M059J (cell line): ENCODE data around the gene ORAI3. TPM values are rescaled to one million over a fixed set of nuclear protein-coding genes. Genes with fewer than 3 reads are reported as not detected.
"Not testable (repeated sequence)": the region's sequence is repeated elsewhere in the genome, so short reads cannot be mapped to it uniquely, and the experiment has no call there.

Experiments used
- DNase-seq: peaks from one replicate; pipeline ENCODE4 v3.0.0-alpha.2; 2012; ENCODE audit warnings: low read depth
- total RNA-seq: library from RNA; depleted of rRNA; stranded (reverse); fragments of >200 nt; shearing (Covaris generic); gene quantifications from 2 replicates; pipeline ENCODE4 v1.2.3, GENCODE V29; 2014

ORAI3 gene
- total RNA-seq, 1 experiment from 2014 or later = 58.5 TPM

DNA sequence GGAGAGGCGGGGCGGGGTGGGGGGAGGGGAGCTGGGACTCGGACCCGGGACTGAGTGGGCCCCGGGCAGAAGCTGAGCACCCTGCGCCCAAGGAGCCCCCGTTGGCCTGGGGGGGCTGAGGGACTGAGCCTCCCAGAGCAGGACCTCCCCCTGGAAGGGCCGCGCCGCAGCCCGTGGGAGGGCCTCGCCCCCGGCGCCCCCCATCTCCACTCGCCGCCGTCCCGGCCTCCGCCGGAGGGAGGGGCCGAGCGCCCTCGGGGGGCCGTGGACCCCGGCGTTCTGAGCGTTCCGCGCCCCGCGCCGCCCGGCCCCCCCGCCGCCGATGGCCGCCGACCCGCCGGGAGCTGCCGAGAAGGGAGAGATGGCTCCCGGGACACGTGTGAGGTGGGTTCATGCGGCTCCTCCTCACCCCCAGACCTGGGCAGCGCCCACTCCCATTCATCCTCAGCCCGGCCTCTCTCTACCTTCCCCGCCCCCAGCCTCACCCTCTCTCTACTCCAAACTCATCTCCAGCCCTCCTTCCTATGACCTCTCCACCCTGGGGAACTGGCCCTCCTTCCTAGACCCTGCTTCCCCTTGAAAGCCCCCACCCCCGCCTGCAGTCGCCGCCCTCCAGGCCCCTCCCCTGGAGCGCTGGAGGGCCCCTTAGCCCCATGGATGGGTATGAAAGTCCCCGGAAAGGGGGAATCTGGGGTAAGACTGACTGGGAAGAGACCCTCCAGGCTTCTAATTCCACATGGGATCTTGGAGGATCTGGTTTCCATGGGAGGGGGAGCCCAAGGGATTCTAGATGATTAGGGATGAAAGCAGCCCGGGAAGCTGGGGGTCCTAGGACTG lies 24.6 kb upstream of the ORAI3 start:
- DNase-seq = no peak

GRCh38 chr16:30924913-30925631 lies 23.8 kb upstream of the ORAI3 start:
- DNase-seq = no peak

DNA sequence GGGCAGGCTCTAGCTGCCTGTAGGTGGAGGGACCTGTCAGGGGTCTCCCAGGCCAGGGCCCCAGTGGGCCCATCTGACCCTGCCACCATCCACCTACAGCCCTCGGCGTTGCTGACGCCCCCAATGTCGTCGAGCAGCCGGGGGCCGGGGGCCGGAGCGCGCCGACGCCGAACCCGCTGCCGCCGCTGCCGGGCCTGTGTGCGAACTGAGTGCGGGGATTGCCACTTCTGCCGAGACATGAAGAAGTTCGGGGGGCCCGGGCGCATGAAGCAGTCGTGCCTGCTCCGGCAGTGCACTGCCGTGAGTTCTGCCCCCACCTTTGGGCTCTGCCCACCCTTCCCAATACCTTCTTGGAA lies 23.3 kb upstream of the ORAI3 start:
- no peak for DNase-seq

DNA sequence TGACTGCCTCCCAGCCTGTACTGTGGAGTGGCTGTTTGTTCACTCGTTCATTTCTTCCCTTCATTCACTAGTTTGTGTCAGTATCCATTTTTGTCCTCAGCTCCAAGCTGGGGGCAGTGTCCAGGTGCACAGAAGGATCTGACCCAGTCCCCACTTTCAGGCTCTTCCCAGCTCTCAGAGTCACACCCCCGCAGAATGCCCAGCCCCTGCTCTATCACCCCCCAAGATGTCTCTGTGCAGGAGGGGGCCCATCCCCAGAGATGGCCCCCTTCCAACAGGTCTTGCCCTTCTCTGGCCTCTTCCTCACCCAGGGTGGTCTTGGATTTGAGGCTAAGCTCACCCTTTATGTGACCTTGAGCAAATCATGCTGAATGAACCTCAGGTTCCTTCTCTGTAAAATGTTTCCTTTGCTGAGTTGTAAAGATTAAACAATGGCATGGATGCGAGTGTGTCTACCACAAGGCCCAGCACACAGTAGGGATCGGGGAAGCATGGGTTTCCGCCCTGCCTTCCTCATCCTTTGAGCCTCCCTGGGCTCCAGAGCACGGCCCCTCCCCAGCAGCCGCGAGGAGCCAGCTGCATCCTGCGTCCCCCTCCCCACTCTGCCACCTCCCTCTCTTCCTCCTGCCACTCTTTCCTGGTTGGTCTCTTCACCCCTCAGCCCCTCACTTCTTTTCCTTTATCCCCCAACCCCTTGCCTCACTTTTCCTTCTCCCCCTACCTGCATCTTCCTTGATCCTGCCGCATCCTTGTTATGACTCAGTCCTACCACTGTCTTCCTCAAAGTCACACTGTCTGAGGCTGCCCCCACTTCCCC lies 22.7 kb upstream of the ORAI3 start:
- no peak for DNase-seq

- no peak for DNase-seq
These were observed 21.7 kb upstream of the ORAI3 start for GRCh38 chr16:30926937-30927788.

DNA sequence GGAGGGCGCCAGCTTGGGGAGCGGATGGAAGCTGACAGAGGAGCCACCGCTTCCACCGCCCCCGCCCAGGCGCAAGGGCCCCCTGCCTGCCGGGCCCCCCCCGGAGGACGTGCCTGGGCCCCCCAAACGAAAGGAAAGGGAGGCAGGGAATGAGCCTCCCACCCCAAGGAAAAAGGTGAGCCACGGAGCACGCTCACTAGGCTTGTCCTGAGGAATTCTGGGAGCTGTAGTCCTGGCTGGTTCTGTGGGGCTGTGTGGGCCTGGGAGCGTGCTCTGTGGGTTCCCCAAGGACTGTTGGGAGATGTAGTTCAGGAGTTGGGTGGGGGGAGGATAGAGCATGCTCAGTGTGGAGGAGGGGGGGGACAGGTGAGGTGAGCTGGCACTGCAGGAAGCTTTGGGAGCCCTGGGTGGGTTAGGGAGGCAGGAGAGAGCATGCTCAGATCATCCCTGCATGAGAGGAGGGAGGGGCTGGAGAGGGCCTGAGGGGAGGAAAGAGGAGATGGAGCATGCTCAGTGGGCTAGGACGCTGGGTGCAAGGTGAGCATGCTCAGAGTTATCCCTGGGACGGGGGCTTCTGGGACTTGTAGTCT lies 21.0 kb upstream of the ORAI3 start:
- peak; percentile 62 for DNase-seq

- DNase-seq = no peak
These were observed 20.5 kb upstream of the ORAI3 start for GRCh38 chr16:30928390-30928789.

DNA sequence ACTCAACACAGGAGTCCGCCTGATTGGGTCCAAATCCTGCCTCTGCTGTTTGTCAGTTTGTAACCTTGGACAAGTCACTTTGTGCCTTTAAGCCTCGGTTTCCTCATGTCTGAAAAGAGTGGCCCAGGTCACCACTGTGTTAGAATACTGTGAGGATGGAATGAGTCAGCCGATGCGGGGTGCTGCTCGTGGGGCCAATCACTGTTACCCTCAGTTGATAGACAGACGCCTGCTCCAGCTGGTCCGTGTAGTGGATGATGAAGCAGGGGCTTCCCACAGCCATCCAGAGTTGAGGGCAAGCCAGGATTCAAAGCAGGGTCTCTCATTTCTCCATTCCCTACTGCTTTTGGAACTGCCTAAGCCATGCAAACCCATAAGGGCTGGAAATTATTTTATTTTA lies 19.7 kb upstream of the ORAI3 start:
- no peak for DNase-seq

DNA sequence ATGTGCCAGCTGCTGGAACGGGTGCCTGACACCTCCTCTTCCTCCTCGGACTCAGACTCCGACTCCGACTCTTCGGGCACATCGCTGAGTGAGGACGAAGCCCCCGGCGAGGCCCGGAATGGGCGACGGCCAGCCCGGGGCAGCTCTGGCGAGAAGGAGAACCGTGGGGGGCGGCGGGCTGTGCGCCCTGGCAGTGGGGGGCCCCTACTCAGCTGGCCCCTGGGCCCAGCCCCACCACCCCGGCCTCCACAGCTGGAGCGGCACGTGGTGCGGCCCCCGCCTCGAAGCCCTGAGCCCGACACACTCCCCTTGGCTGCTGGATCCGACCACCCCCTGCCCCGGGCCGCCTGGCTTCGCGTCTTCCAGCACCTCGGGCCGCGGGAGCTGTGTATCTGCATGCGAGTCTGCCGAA lies 18.7 kb upstream of the ORAI3 start:
- no peak for DNase-seq

- DNase-seq = no peak
These were observed 17.7 kb upstream of the ORAI3 start for GRCh38 chr16:30931068-30931650.

- DNase-seq = peak; percentile 56
These were observed 13.9 kb upstream of the ORAI3 start for GRCh38 chr16:30934827-30935557.

- DNase-seq = no peak
These were observed 11.2 kb upstream of the ORAI3 start for GRCh38 chr16:30937692-30938091.

DNA sequence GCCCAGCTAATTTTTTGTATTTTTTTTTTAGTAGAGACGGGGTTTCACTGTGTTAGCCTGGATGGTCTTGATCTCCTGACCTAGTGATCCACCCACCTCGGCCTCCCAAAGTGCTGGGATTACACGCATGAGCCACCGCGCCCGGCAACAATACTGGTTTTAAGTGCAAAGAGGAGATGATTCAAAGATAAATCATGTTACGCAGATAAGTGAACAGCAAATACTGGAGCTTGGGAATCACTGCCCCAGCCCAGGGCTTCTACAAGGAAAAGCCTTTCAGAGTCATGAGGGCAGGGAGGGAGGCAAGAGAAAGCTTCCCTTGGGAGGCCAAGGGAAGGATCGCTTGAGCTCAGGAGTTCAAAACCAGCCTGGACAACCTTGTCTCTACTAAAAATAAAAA lies 9.3 kb upstream of the ORAI3 start:
- not testable (repeated sequence) for DNase-seq

- DNase-seq = peak; percentile 67
These were observed 7.1 kb upstream of the ORAI3 start for GRCh38 chr16:30941600-30942425.

DNA sequence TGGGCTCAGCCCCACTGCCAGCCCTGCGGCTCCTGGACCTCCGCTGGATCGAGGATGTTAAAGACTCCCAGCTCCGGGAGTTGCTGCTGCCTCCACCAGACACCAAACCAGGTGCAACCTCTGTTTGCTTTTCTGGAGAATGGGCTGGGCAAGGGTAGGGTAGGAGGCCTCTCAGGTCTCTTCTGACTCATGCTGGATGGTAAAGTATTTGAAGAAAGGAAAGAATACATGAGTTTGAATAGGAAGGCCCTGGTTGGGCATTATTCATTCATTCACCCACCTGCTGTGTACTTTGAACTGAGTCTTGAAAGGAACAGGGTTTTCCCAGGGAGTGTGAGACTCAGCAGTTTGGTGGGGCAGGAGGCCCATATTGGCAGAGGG lies 6.5 kb upstream of the ORAI3 start:
- DNase-seq = no peak

- no peak for DNase-seq
These were observed 4.5 kb upstream of the ORAI3 start for GRCh38 chr16:30944352-30944751.

DNA sequence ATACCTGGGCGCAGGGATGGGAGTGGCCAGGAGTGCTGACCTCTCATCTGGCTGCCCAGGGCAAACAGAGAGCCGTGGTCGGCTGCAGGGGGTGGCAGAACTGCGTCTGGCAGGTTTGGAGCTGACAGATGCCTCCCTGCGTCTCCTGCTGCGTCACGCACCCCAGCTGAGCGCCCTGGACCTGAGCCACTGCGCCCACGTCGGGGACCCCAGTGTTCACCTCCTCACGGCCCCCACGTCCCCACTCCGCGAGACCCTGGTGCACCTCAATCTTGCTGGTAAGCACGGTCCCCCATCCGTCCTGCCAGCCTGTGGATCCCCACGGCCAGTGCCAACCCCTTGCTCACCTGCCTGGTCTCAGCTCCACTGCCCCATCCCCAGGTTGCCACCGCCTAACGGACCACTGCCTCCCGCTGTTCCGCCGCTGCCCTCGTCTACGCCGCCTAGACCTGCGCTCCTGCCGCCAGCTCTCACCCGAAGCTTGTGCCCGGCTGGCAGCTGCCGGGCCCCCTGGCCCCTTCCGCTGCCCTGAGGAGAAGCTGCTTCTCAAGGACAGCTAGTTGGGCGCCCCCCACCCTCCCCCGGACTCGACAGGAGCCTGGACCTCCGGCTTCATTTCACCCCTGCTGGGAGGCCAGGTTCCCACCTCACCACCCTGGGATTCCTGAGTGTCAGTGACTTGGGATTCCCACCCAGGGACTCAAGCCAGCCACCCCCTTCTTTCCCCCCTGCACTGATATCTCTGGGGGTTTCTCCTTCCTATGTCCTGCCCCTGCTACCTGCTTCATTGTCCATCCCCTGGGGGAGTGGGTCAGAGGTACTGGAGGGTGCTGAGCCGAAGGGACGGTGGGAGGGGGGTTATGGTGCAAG lies 2.0 kb upstream of the ORAI3 start:
- DNase-seq = no peak

GRCh38 chr16:30947541-30947858 lies 1.4 kb upstream of the ORAI3 start:
- DNase-seq = no peak
